C4-2B (cell line): Measurements from ENCODE around the gene IL12RB1.

Experiments used
- ZFX ChIP-seq: fragments of 450-650 bp; IDR thresholded peaks from 2 replicates; pipeline ENCODE4 v1.6.1; 2017
- TF ChIP-seq, protein P1 (sequence below): fragments of 450-650 bp; conservative IDR thresholded peaks from 2 replicates; pipeline ENCODE4 v1.5.1; 2017; ENCODE audit warnings: mild to moderate bottlenecking

DNA sequence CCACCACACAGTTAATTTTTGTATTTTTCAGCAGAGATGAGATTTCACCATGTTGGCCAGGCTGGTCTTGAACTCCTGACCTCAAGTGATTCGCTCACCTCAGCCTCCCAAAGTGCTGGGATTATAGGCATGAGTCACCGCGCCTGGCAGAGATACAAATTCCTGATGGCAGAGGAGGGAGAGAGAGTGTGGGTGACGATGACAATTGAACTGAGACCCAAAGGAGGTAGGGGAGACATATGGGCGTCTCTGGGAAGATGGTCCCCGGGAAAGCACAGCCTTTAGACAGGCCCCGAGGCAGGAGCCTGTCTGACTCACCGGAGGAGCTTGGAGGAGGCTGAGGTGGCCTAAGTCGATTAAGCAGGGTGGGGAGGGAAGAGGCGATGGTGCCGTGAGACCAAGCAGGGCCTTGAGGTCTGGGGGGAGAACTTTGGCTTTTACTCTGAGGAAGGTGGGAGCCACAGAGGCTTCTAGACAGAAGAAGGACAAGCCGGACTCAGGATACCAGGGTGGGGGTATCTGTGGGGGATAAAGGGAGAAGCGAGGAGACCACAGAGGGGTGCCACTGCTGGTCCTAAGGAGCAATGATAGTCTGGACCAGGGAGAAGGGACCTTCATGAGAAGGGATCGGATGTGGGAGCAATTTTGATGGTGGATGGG is 40.5 kb downstream of the IL12RB1 start:
- TF ChIP-seq, protein P1, sequence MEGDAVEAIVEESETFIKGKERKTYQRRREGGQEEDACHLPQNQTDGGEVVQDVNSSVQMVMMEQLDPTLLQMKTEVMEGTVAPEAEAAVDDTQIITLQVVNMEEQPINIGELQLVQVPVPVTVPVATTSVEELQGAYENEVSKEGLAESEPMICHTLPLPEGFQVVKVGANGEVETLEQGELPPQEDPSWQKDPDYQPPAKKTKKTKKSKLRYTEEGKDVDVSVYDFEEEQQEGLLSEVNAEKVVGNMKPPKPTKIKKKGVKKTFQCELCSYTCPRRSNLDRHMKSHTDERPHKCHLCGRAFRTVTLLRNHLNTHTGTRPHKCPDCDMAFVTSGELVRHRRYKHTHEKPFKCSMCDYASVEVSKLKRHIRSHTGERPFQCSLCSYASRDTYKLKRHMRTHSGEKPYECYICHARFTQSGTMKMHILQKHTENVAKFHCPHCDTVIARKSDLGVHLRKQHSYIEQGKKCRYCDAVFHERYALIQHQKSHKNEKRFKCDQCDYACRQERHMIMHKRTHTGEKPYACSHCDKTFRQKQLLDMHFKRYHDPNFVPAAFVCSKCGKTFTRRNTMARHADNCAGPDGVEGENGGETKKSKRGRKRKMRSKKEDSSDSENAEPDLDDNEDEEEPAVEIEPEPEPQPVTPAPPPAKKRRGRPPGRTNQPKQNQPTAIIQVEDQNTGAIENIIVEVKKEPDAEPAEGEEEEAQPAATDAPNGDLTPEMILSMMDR = no peak
- TF ChIP-seq ZFX = no peak
